SK-N-SH treated with all-trans-retinoic acid at 6 μM for 48 hours (cell line): ENCODE data around the gene UNC5B.

Experiments used
- PATZ1 ChIP-seq: fragments of 250-450 bp; sonication (Bioruptor Pico); IDR thresholded peaks from 2 replicates; pipeline ENCODE4 v1.8.0; 2020; ENCODE audit warnings: mild to moderate bottlenecking, moderate library complexity, borderline replicate concordance
- ZFP3 ChIP-seq: fragments of 250-450 bp; sonication (Bioruptor Pico); IDR thresholded peaks from 2 replicates; pipeline ENCODE4 v1.5.0; 2020; ENCODE audit warnings: mild to moderate bottlenecking, moderate library complexity
- ZFP30 ChIP-seq: fragments of 450-650 bp; formaldehyde crosslinking; IDR thresholded peaks from 2 replicates; pipeline ENCODE4 v1.5.0; 2022; ENCODE audit warnings: mild to moderate bottlenecking, moderate library complexity

GRCh38 chr10:71212318-71213126 lies at the start of gene UNC5B:
- no peak for TF ChIP-seq ZFP30 (CRISPR knock-in tag)
- TF ChIP-seq ZFP3 (CRISPR knock-in tag) = 0 out of 2 replicates have a peak, but pooled peaks have one; percentile 47
- no peak for TF ChIP-seq PATZ1 (CRISPR knock-in tag)
